GM21526 (cell line): ENCODE data around the gene AQP5.

Experiments used
- ATAC-seq: cut with Tn5 transposase; IDR thresholded peaks from one replicate; pipeline ENCODE4 v1.9.1; 2021; ENCODE audit warnings: moderate library complexity; ENCODE audit not compliant: unreplicated experiment, low FRiP score

The AQP5 gene

GRCh38 chr12:49932023-49932422, 29.6 kb upstream of the AQP5 start:
- ATAC-seq = no peak

DNA sequence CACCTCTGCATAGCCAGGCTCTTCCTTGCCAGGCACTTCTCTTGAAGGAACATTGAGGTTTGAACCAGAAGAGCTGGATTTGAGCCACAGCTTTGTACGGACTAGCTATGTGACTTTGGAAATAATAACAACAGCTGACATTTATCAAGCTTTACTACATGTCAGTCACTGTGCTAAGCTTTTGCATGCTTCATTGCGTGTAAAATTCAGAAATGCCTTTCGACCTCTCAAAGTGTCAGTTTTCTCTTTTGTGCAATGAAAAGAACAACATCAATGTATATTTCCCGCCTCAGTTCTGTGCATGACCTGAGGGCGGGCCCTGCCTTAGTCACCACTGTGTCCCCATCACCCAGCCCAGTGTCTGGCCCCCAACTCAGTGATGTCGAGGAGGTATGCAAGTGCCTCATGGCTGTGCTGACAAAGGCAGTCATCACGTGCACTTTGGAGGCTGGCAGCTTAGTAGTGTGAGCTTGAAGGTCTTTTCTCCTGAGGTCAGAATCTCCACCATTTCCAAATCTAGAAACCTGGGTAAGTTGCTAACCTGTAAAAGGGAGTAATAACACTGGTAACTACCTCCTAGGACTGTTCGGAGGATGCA, 29.0 kb upstream of the AQP5 start:
- no peak for ATAC-seq

- no peak for ATAC-seq
Measured at GRCh38 chr12:49933796-49934195, 27.9 kb upstream of the AQP5 start.

DNA sequence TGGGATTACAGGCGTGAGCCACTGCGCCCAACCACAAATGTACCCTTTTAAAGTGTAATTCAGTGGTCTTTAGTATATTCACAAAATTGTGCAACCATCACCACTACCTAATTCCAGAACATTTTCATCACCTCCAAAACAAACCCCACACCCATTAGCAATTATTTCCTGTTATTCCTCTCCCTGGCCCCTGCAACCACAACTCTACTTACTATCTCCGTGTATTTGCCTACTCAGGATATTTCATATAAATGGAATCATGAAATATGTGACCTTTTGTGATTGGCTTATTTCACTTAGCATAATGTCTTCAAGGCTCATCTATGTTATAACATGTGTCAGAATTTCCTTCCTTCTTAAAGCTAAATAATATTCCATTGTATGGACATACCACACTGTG, 27.2 kb upstream of the AQP5 start:
- no peak for ATAC-seq

- no peak for ATAC-seq
Measured at GRCh38 chr12:49936925-49937324, 24.7 kb upstream of the AQP5 start.

GRCh38 chr12:49937639-49938300, 23.9 kb upstream of the AQP5 start:
- no peak for ATAC-seq

DNA sequence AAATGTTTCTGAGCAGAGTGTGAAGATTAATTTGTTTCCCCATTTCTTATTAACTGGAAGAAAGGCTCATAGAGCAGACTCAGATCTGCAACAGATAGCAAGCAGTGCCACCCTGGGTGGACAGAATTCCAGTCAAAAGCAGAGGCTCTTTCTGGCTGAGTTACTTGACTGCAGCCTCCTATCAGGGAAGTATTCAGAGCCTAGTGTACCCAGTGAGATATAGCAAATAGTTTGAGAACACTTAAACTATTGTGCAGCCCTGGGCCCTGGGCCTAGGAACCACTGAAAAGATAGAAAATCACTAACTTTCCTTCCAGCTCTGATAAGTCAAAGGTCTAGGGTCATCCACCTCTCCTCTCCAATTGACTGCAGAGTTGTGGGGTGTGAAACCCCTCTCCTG, 22.4 kb upstream of the AQP5 start:
- no peak for ATAC-seq

GRCh38 chr12:49939707-49940106, 22.0 kb upstream of the AQP5 start:
- no peak for ATAC-seq

- no peak for ATAC-seq
Measured at GRCh38 chr12:49941556-49942511, 19.8 kb upstream of the AQP5 start.

DNA sequence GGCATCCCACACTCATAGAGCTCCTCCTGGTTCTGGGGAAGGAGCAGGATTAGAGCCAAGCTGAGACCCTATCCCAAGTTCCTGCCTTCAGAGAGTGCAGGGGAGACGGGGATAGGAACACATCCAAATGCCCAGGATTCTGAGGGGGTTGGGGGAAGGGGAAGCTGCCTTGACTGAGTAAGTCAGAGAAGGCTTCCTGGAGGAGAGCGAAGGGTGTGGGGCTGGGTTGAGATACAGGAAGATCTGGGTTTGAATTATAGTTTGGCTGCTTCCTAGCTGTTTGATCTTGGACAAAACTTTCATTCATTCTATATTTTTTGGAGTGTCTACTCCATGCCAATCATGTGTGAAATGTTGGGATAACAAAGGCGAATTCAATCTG, 19.2 kb upstream of the AQP5 start:
- no peak for ATAC-seq

DNA sequence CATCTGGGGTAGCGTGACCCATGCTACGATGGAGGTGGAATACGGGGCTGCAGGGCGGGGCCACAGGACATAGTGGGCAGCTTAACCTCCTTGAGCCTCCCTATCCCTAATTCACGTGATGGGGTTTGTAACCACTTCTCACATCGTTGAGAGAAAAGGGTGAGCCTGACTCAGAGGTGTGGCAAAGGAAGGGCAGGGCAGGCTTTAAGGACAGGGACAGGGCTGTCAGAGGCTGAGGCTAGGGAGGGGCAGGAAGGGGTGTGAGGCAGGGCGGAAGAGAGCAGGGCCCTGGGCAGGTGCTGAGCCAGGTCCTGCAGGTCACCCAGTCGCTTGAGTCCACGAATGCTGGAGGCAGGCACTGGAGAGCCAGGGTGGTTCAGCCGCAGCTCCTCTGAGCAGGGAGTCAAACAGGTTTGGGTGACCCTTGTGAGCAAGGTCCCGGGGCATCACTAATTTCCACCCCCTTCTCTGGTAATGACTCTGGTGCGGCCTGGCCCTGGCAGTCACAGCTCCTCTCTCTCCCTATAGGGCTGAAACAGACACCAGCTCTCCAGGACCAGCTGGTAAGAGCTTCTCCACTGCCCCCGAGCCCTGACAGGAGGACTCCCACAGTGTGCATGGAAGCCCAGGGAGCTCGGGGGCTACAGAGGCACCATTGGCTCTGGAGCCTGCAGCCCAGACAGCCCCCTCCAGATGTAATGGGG, 18.6 kb upstream of the AQP5 start:
- ATAC-seq = no peak

- ATAC-seq = no peak
Measured at GRCh38 chr12:49943625-49943960, 18.1 kb upstream of the AQP5 start.

- ATAC-seq = no peak
Measured at GRCh38 chr12:49944046-49944445, 17.6 kb upstream of the AQP5 start.

DNA sequence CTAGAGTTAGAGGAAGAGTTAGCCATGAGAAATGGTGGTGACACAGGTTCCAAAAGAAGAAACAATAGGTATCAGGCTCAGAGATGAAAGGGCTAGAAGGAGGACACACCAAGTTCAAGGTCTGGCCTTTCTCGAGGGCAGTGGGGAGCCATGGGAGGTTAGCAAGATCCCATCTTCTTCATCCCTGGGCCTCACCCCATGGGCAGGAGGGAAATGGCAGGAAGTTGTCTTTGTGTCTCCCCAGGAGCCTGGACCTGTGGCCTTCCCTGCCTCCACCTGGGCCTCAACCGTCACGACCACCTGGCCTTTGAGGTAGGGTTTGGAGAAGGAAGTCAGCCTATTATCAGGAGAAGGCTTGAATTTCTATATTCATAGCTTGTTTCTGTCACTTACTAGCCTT, 17.0 kb upstream of the AQP5 start:
- ATAC-seq = no peak

- ATAC-seq = no peak
Measured at GRCh38 chr12:49945394-49946080, 16.1 kb upstream of the AQP5 start.

DNA sequence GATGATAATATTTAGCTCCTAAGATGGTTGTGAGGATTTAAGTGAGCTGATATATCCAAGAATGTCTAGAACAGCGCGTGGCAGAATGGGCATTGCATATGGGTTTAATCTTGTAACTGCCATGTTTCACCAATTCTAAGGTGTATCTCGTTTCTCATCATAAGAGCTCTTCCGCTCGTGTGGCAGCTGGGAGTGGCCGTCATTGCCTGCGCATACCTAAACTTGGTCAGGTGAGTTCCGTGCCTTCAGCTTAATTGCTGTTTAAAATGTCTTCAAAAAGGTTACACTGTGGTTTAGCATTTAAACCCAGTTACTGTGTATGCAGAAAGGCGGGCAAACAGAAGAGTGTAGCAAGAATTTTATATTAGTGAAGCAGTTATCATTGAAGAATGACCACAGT, 15.6 kb upstream of the AQP5 start:
- no peak for ATAC-seq

GRCh38 chr12:49946497-49946896, 15.2 kb upstream of the AQP5 start:
- no peak for ATAC-seq

DNA sequence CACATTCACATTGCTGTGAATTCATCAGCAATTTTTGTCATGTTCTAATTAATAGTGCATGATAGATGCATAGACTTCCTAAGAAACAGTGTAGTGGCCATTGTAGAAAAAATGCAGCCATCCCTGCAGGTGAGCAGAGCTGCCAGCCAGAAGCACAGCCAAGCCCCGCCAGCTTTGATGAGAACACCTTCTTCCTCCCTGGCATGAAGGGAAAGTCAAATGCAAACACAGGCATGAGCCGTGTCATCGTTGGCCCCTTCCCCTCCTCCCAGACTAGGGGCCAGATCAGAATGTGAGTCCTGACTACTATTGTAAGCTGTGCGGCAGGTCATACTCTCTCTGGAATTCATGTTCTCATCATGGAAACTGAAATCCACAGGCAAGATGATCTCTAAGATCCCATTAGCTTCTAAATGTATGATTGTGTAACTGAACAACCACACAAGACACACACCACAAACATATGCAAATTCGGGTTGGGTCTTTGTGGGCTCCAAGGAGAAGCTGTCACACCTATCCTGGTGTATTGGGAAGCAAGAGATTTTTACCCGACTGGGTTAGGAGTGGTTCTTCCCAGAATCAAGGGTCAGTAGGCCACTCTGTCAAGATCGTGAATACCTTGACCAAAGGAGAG, 14.0 kb upstream of the AQP5 start:
- no peak for ATAC-seq

GRCh38 chr12:49948866-49949845, 12.5 kb upstream of the AQP5 start:
- no peak for ATAC-seq
